ENCODE results near the gene TRIM7. TPM values are rescaled to one million over a fixed set of nuclear protein-coding genes. Genes with fewer than 3 reads are reported as not detected.

Gene TRIM7
- total and polyA plus RNA-seq, 9 of the 15 experiments (the other 6 are each of a cell fraction or from before 2014, with no cell fraction given) = 2.6 to 14.9 (median 8.9) TPM

DNA sequence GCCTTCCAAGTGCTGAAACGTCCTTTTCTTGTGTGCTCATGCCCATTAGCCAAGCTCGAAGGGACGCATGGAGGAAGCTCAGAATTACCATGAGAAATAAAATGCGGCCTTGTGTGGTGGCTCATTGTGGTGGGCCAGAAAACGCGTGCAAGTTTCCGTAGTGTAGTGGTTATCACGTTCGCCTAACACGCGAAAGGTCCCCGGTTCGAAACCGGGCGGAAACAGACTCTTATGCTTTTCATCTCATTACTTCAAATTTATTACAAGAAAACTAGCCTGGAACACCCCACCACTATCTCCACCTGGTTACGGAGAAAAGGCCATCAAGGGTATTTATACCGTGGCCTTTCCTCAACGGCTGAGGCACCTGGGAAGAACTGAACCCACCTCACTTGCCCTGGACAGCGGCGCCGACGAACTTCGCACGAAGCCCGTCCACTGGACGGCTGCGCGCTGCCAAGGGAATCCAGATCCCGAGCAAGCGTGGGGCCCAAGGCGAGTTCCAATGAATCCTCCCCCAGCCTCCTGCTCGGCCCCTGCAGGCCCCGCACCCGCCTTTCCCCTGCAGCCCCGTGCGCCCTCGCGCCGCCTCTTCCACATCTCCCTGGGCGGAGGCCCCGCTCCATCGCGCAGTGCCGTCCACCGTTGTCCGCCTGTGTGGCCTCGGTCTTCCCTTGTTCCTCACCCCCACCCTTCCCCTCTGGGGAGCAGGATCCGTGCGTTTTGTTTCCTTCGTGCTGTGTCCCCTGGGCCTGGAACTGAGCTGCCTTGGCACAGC, 35.3 kb downstream of the TRIM7 start (continued):
- TF ChIP-seq FOXA3 (CRISPR knock-in tag; conservative IDR thresholded peaks at IDR 0.05 in 1 of 2, IDR thresholded peaks at IDR 0.05 in 1 of 2) (peak in 1 of 2 experiments; percentile 49; a peak in 1 of 4 replicates), BDP1 (IDR thresholded peaks at IDR 0.05; ENCODE audit: insufficient read depth, insufficient read length) (peak; percentile 25), MYC (IDR thresholded peaks at IDR 0.05; ENCODE audit: low read depth, low read length) (peak; percentile 32; the same call in 1 of the 2 replicates), MYC (CRISPR knock-in tag; IDR thresholded peaks at IDR 0.05; ENCODE audit: borderline replicate concordance, low read depth) (0 out of 2 replicates have a peak, but pooled peaks have one; percentile 47), NFIC (IDR thresholded peaks at IDR 0.05) (peak; percentile 81), DMBX1 (CRISPR knock-in tag; IDR thresholded peaks at IDR 0.05; ENCODE audit: borderline replicate concordance) (peak; percentile 48; the same call in 1 of the 2 replicates)
- TF ChIP-seq, protein P1, sequence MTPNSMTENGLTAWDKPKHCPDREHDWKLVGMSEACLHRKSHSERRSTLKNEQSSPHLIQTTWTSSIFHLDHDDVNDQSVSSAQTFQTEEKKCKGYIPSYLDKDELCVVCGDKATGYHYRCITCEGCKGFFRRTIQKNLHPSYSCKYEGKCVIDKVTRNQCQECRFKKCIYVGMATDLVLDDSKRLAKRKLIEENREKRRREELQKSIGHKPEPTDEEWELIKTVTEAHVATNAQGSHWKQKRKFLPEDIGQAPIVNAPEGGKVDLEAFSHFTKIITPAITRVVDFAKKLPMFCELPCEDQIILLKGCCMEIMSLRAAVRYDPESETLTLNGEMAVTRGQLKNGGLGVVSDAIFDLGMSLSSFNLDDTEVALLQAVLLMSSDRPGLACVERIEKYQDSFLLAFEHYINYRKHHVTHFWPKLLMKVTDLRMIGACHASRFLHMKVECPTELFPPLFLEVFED (CRISPR knock-in tag; conservative IDR thresholded peaks at IDR 0.05) = peak; percentile 54; the same call in 1 of the 2 replicates
- TF ChIP-seq, protein P2, sequence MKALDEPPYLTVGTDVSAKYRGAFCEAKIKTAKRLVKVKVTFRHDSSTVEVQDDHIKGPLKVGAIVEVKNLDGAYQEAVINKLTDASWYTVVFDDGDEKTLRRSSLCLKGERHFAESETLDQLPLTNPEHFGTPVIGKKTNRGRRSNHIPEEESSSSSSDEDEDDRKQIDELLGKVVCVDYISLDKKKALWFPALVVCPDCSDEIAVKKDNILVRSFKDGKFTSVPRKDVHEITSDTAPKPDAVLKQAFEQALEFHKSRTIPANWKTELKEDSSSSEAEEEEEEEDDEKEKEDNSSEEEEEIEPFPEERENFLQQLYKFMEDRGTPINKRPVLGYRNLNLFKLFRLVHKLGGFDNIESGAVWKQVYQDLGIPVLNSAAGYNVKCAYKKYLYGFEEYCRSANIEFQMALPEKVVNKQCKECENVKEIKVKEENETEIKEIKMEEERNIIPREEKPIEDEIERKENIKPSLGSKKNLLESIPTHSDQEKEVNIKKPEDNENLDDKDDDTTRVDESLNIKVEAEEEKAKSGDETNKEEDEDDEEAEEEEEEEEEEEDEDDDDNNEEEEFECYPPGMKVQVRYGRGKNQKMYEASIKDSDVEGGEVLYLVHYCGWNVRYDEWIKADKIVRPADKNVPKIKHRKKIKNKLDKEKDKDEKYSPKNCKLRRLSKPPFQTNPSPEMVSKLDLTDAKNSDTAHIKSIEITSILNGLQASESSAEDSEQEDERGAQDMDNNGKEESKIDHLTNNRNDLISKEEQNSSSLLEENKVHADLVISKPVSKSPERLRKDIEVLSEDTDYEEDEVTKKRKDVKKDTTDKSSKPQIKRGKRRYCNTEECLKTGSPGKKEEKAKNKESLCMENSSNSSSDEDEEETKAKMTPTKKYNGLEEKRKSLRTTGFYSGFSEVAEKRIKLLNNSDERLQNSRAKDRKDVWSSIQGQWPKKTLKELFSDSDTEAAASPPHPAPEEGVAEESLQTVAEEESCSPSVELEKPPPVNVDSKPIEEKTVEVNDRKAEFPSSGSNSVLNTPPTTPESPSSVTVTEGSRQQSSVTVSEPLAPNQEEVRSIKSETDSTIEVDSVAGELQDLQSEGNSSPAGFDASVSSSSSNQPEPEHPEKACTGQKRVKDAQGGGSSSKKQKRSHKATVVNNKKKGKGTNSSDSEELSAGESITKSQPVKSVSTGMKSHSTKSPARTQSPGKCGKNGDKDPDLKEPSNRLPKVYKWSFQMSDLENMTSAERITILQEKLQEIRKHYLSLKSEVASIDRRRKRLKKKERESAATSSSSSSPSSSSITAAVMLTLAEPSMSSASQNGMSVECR (CRISPR knock-in tag; IDR thresholded peaks at IDR 0.05) = peak; percentile 44; the same call in 1 of the 2 replicates
